Stomach (tissue), 9 donors: ENCODE measurements around the gene USP43. TPM values are rescaled to one million over a fixed set of nuclear protein-coding genes. Genes with fewer than 3 reads are reported as not detected.
"Not testable (repeated sequence)": the region's sequence is repeated elsewhere in the genome, so short reads cannot be mapped to it uniquely, and the experiment has no call there.

Experiments
- DNase-seq, 2 donors: peaks; one replicate each; pipeline versions ENCODE4 v3.0.0 to v3.0.0-alpha.2; 2013 to 2019
- H3K27ac ChIP-seq, 5 donors: fragments of 200-600 bp in 4 of 5; sonication (generic) in 4 of 5; one replicate each; pipeline ENCODE4 v1.5.1; 2013 to 2019; ENCODE audit warnings: mild to moderate bottlenecking in 1 of 5, moderate library complexity in 1 of 5
- H3K27me3 ChIP-seq, 3 donors: fragments of 200-600 bp; sonication (generic); one replicate each; pipeline ENCODE4 v1.5.1; 2017 to 2019; ENCODE audit warnings: mixed run types in 1 of 3
- H3K36me3 ChIP-seq, 4 donors: fragments of 200-600 bp; sonication (generic); 1 replicate in 3 of 4; 2 replicates in 1 of 4; pipeline ENCODE4 v1.5.1; 2016 to 2019
- H3K4me1 ChIP-seq, 4 donors: fragments of 200-600 bp; sonication (generic); one replicate each; pipeline ENCODE4 v1.5.1; 2016 to 2019
- H3K4me3 ChIP-seq, 4 donors: fragments of 200-600 bp; sonication (generic) in 3 of 4; one replicate each; pipeline ENCODE4 v1.5.1; 2016 to 2019; ENCODE audit warnings: mild to moderate bottlenecking in 1 of 4
- H3K9me3 ChIP-seq, 4 donors: fragments of 200-600 bp; sonication (generic); one replicate each; pipeline ENCODE4 v1.5.1; 2016 to 2019
- CTCF ChIP-seq, 7 experiments: fragments of 450-650 bp in 4 of 7; fragments of 200-600 bp in 3 of 7; sonication (generic) in 3 of 7; IDR thresholded peaks; one replicate each; pipeline ENCODE4 v1.5.1; 2016 to 2019; ENCODE audit warnings: antibody characterized with exemption in 7 of 7, control low read depth in 2 of 7, mild to moderate bottlenecking in 1 of 7
- EP300 ChIP-seq: sonication (generic); formaldehyde crosslinking; IDR thresholded peaks from one replicate; pipeline ENCODE4 v1.6.1; 2017; ENCODE audit warnings: antibody characterized with exemption
- POLR2A ChIP-seq, 4 donors: fragments of 450-650 bp; IDR thresholded peaks; one replicate each; pipeline ENCODE4 v1.6.1; 2016; ENCODE audit warnings: antibody characterized with exemption in 4 of 4, control low read depth in 2 of 4, mild to moderate bottlenecking in 1 of 4, moderate library complexity in 1 of 4
- POLR2AphosphoS5 ChIP-seq, 3 donors: sonication (generic); formaldehyde crosslinking; IDR thresholded peaks; one replicate each; pipeline ENCODE4 v1.6.1; 2016; ENCODE audit warnings: antibody characterized with exemption in 3 of 3
- WGBS, 5 donors: extraction: QIAGEN DNeasy Blood & Tissue Kit in 3 of 5; methylation state at CpG; one replicate each; pipeline versions ENCODE4 v1.1.5 to v1.1.7; 2013 to 2018; 5-methylcytosine and 5-hydroxymethylcytosine counted together
- intact Hi-C: fragments of 100-400 bp; cut with DNase I; formaldehyde crosslinking; loops from one replicate; pipeline ENCODE4 v1.15.1; 2023; ENCODE audit warnings: low total_unique reads
- polyA plus RNA-seq, 3 donors: library from polyadenylated mRNA; stranded (reverse); fragments of 200-250 nt; gene quantifications; one replicate each; pipeline ENCODE4 v1.2.3, GENCODE V29; 2013
- total RNA-seq, 5 donors: library from RNA; depleted of rRNA; stranded (reverse); fragments of >200 nt; gene quantifications; one replicate each; pipeline versions ENCODE4 v1.1.0 to v1.2.3, GENCODE V29; 2014 to 2016
- donor health status: healthy with polysubstance abuse.
- donor health status: Bipolar disorder and iron deficiency.
- donor health status: healthy.

Gene USP43
- total and polyA plus RNA-seq, 8 donors = 1.3 to 55.4 (median 3.2) TPM

- WGBS, 5 donors = 72 to 87% (median 79%) methylated on average over 3 of the region's 3 CpGs
These were observed 3.3 kb downstream of the USP43 start for GRCh38 chr17:9648521-9649110.

GRCh38 chr17:9658593-9659211 lies 13.4 kb downstream of the USP43 start:
- 51 to 70% (median 57%) methylated on average over 4 of the region's 4 CpGs for WGBS, 5 donors
- TF ChIP-seq POLR2A (IDR thresholded peaks at IDR 0.05) (no peak), EP300 (no peak), POLR2AphosphoS5 (IDR thresholded peaks at IDR 0.05) (no peak), CTCF (IDR thresholded peaks at IDR 0.05) (no peak)
- Histone ChIP-seq H3K4me1 (no peaks in the 10 kb centered on the region), H3K36me3 (no peaks in the 10 kb centered on the region), H3K27me3 (no peaks in the 10 kb centered on the region), H3K9me3 (no peaks in the 10 kb centered on the region), H3K27ac (no peak overlapping the region), H3K4me3 (no peak overlapping the region)
- peak in 1 of 2 donors; percentile 22 for DNase-seq
- intact Hi-C loops = no loop called here

More at GRCh38 chr17:9648521-9649110, 3.3 kb downstream of the USP43 start:
- TF ChIP-seq CTCF (IDR thresholded peaks at IDR 0.05) = no peak
- TF ChIP-seq EP300 = no peak
- no peak for TF ChIP-seq POLR2AphosphoS5 (IDR thresholded peaks at IDR 0.05)
- no peak for TF ChIP-seq POLR2A (IDR thresholded peaks at IDR 0.05)
- intact Hi-C loops = no loop called here
- H3K4me3 ChIP-seq = no peak overlapping the region
- H3K27ac ChIP-seq = no peak overlapping the region
- no peaks in the 10 kb centered on the region for H3K9me3 ChIP-seq
- H3K4me1 ChIP-seq = peaks cover 14 to 30% (median 20%) of the 10 kb centered on the region in 4 donors
- no peaks in the 10 kb centered on the region for H3K36me3 ChIP-seq
- DNase-seq = no peak
- H3K27me3 ChIP-seq = peaks cover 0 to 59% (median 17%) of the 10 kb centered on the region in 3 donors

DNA sequence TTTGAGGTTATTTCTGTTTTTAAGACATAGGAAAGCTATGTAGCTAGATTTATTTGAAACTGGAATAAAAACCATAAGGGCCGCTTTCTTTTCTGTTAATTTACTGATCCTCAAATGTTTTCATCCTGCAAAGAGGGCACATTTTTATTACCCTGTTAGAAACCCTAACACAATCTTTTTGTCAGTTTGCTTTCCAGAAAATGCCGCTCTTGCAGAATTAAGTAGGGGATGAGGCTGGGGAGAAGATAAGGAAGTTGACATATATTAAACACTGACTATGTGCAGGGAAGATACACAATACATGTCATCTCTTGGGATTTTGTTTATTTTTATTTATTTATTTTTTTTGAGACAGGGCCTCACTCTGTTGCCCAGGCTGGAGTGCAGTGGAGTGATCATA lies 15.7 kb downstream of the USP43 start:
- 94 to 100% (median 97%) methylated on average over 2 of the region's 2 CpGs for WGBS, 5 donors
- H3K4me3 ChIP-seq = no peak overlapping the region
- no peak for DNase-seq
- TF ChIP-seq POLR2A (IDR thresholded peaks at IDR 0.05) (no peak), CTCF (IDR thresholded peaks at IDR 0.05) (no peak), POLR2AphosphoS5 (IDR thresholded peaks at IDR 0.05) (no peak), EP300 (no peak)
- no peak overlapping the region for H3K27ac ChIP-seq
- no peaks in the 10 kb centered on the region for H3K27me3 ChIP-seq
- H3K4me1 ChIP-seq = no peaks in the 10 kb centered on the region
- no peaks in the 10 kb centered on the region for H3K36me3 ChIP-seq
- intact Hi-C loops = no loop called here
- no peaks in the 10 kb centered on the region for H3K9me3 ChIP-seq

- H3K4me1 ChIP-seq, H3K27me3 ChIP-seq, H3K36me3 ChIP-seq, intact Hi-C loops, H3K9me3 ChIP-seq, H3K27ac ChIP-seq, DNase-seq, H3K4me3 ChIP-seq: not testable (repeated sequence)
- 90 to 96% (median 95%) methylated on average over 11 of the region's 11 CpGs for WGBS, 5 donors
These were observed 18.2 kb downstream of the USP43 start for GRCh38 chr17:9663511-9663910.

- Histone ChIP-seq H3K27me3 (peaks cover 0 to 26% (median 0%) of the 10 kb centered on the region in 3 donors), H3K9me3 (no peaks in the 10 kb centered on the region), H3K4me1 (peaks cover 0 to 6% (median 0%) of the 10 kb centered on the region in 4 donors), H3K27ac (no peak overlapping the region), H3K36me3 (no peaks in the 10 kb centered on the region), H3K4me3 (no peak overlapping the region)
- no peak for DNase-seq
- WGBS, 5 donors = 69 to 85% (median 78%) methylated on average over 5 of the region's 5 CpGs
- intact Hi-C loops = no loop called here
- TF ChIP-seq POLR2A (IDR thresholded peaks at IDR 0.05) (no peak), EP300 (no peak), CTCF (IDR thresholded peaks at IDR 0.05) (no peak), POLR2AphosphoS5 (IDR thresholded peaks at IDR 0.05) (no peak)
These were observed 21.2 kb downstream of the USP43 start for GRCh38 chr17:9666461-9667050.
